Body of pancreas (tissue), 4 donors: ENCODE data around the gene MAPK9. TPM values are rescaled to one million over a fixed set of nuclear protein-coding genes. Genes with fewer than 3 reads are reported as not detected.
A peak's percentile ranks its signal among the peaks of the same experiment; 100 is the strongest.

Source experiments
- ATAC-seq: fragments of 150-250 bp; one replicate; pipeline ENCODE4 v1.9.1; 2016
- DNase-seq, 4 donors: peaks; one replicate each; pipeline ENCODE4 v3.0.0-alpha.2; 2019
- H3K27ac ChIP-seq, 4 donors: fragments of 200-600 bp; sonication (generic); 1 replicate in 3 of 4; 2 replicates in 1 of 4; pipeline versions ENCODE4 v1.5.1 to v1.6.1; 2016 to 2019; ENCODE audit warnings: mild to moderate bottlenecking in 1 of 4, mixed read lengths in 1 of 4, moderate library complexity in 1 of 4
- H3K27me3 ChIP-seq, 2 donors: fragments of 200-600 bp; sonication (generic); one replicate each; pipeline ENCODE4 v1.6.0; 2016; ENCODE audit warnings: mild to moderate bottlenecking in 1 of 2
- H3K36me3 ChIP-seq, 2 donors: fragments of 200-600 bp; sonication (generic); replicated peaks in 1 of 2; 2 replicates each; pipeline ENCODE4 v1.5.1; 2016; ENCODE audit warnings: low read depth in 2 of 2; ENCODE audit not compliant: insufficient read depth in 1 of 2
- H3K4me1 ChIP-seq: fragments of 200-600 bp; sonication (generic); one replicate; pipeline ENCODE4 v1.6.0; 2016
- H3K4me3 ChIP-seq, 2 donors: fragments of 200-600 bp; sonication (generic); 1 replicate in 1 of 2; 2 replicates in 1 of 2; pipeline ENCODE4 v1.5.1; 2016 to 2019
- H3K9me3 ChIP-seq, 3 donors: fragments of 200-600 bp; sonication (generic); 1 replicate in 2 of 3; 2 replicates in 1 of 3; pipeline ENCODE4 v1.5.1; 2016
- CTCF ChIP-seq, 7 experiments: fragments of 450-650 bp in 4 of 7; fragments of 200-600 bp in 3 of 7; sonication (generic) in 3 of 7; IDR thresholded peaks; one replicate each; pipeline ENCODE4 v1.5.1; 2016 to 2019; ENCODE audit warnings: antibody characterized with exemption in 7 of 7
- POLR2A ChIP-seq, 3 donors: fragments of 450-650 bp; IDR thresholded peaks; one replicate each; pipeline ENCODE4 v1.6.1; 2016; ENCODE audit warnings: antibody characterized with exemption in 3 of 3, mild to moderate bottlenecking in 2 of 3
- WGBS, 2 donors: methylation state at CpG; one replicate each; pipeline ENCODE4 v1.1.5; 2017; 5-methylcytosine and 5-hydroxymethylcytosine counted together
- intact Hi-C: fragments of 100-400 bp; cut with DNase I; formaldehyde crosslinking; loops from one replicate; pipeline ENCODE4 v1.15.1; 2023
- total RNA-seq, 2 donors: library from RNA; depleted of rRNA; stranded (reverse); fragments of >200 nt; gene quantifications; one replicate each; pipeline ENCODE4 v1.1.0, GENCODE V29; 2016

The MAPK9 gene
- total RNA-seq, 2 donors from 2014 or later: 20.4 to 33.2 TPM

- DNase-seq (no peak), ATAC-seq (no peak)
- H3K4me3 ChIP-seq: no peak overlapping the region
- H3K4me1 ChIP-seq: peaks cover 35% of the 10 kb centered on the region
- 70 to 73% methylated on average over 10 of the region's 10 CpGs for WGBS, 2 donors
- no peaks in the 10 kb centered on the region for H3K27me3 ChIP-seq
- H3K9me3 ChIP-seq: no peaks in the 10 kb centered on the region
- H3K27ac ChIP-seq: no peak overlapping the region
- no peak for TF ChIP-seq POLR2A (IDR thresholded peaks at IDR 0.05)
- TF ChIP-seq CTCF (IDR thresholded peaks at IDR 0.05): no peak
- peaks cover 0 to 6% of the 10 kb centered on the region in 2 donors for H3K36me3 ChIP-seq
- intact Hi-C loops: no loop called here
Observed at GRCh38 chr5:180284149-180284548, 7.7 kb downstream of the MAPK9 start.

- H3K4me3 ChIP-seq: no peak overlapping the region
- 63 to 66% methylated on average over 9 to 10 of the region's 10 CpGs for WGBS, 2 donors
- TF ChIP-seq CTCF (IDR thresholded peaks at IDR 0.05): no peak
- TF ChIP-seq POLR2A (IDR thresholded peaks at IDR 0.05): no peak
- no peaks in the 10 kb centered on the region for H3K9me3 ChIP-seq
- no peaks in the 10 kb centered on the region for H3K27me3 ChIP-seq
- H3K27ac ChIP-seq: no peak overlapping the region
- intact Hi-C loops: no loop called here
- DNase-seq (no peak), ATAC-seq (no peak)
- H3K4me1 ChIP-seq: peaks cover 24% of the 10 kb centered on the region
- peaks cover 0 to 13% of the 10 kb centered on the region in 2 donors for H3K36me3 ChIP-seq
Observed at GRCh38 chr5:180283026-180283615, 8.8 kb downstream of the MAPK9 start.

GRCh38 chr5:180282281-180282680 lies 9.6 kb downstream of the MAPK9 start:
- Histone ChIP-seq H3K27me3 (no peaks in the 10 kb centered on the region), H3K36me3 (peaks cover 5 to 18% of the 10 kb centered on the region in 2 donors), H3K4me3 (no peak overlapping the region), H3K27ac (no peak overlapping the region), H3K4me1 (peaks cover 16% of the 10 kb centered on the region), H3K9me3 (no peaks in the 10 kb centered on the region)
- ATAC-seq (no peak), DNase-seq (no peak)
- WGBS, 2 donors: 88 to 89% methylated on average over 9 of the region's 9 CpGs
- TF ChIP-seq CTCF (IDR thresholded peaks at IDR 0.05) (no peak), POLR2A (IDR thresholded peaks at IDR 0.05) (no peak)
- intact Hi-C loops: no loop called here

DNA sequence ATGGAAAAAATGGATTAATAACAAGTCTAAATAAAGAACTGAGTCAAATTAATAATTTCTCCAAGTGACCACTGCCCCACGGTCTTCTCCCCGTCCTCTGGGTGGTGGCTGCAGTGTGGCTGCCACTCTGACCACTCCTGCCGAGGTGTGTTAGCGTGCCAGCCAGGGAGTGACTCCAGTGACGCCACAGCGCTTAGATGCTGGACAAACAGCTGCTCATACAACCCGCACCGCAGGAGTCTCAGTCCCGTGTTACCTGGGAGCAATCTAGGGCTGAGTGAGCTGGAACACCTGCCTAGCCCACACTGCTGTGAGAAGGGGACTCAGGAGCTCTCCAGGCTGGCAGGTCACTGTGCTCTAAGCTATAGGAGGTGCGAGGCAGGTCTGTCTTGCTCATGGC lies 10.2 kb downstream of the MAPK9 start:
- H3K27me3 ChIP-seq: no peaks in the 10 kb centered on the region
- ATAC-seq (no peak), DNase-seq (peak in 2 of 4 donors; percentile 19 to 42)
- H3K36me3 ChIP-seq: peaks cover 10 to 22% of the 10 kb centered on the region in 2 donors
- no peak overlapping the region for H3K27ac ChIP-seq
- H3K9me3 ChIP-seq: no peaks in the 10 kb centered on the region
- no peak overlapping the region for H3K4me3 ChIP-seq
- TF ChIP-seq POLR2A (IDR thresholded peaks at IDR 0.05): no peak
- no peak for TF ChIP-seq CTCF (IDR thresholded peaks at IDR 0.05)
- intact Hi-C loops: no loop called here
- H3K4me1 ChIP-seq: peaks cover 10% of the 10 kb centered on the region
- 49 to 79% methylated on average over 7 to 10 of the region's 10 CpGs for WGBS, 2 donors

- no peaks in the 10 kb centered on the region for H3K4me1 ChIP-seq
- TF ChIP-seq CTCF (IDR thresholded peaks at IDR 0.05) (no peak), POLR2A (IDR thresholded peaks at IDR 0.05) (no peak)
- peaks cover 0 to 28% (median 0%) of the 10 kb centered on the region in 3 donors for H3K9me3 ChIP-seq
- no peak overlapping the region for H3K27ac ChIP-seq
- 91 to 96% methylated on average over 1 of the region's 1 CpG for WGBS, 2 donors
- DNase-seq (no peak), ATAC-seq (no peak)
- peaks cover 10 to 24% of the 10 kb centered on the region in 2 donors for H3K36me3 ChIP-seq
- no peak overlapping the region for H3K4me3 ChIP-seq
- intact Hi-C loops: no loop called here
- H3K27me3 ChIP-seq: no peaks in the 10 kb centered on the region
Observed at GRCh38 chr5:180274695-180275094, 17.2 kb downstream of the MAPK9 start.
